DND-41 (cell line): ENCODE measurements around the gene DDX51.

ENCODE experiments used
- ATAC-seq: fragments of 200-7000 bp; cut with Tn5 transposase; 3 replicates; pipeline ENCODE4 v1.9.1; 2021; ENCODE audit warnings: low read depth; ENCODE audit not compliant: insufficient read depth
- DNase-seq: peaks from one replicate; pipeline ENCODE4 v3.0.0-alpha.2; 2020
- H2AFZ ChIP-seq: 2 replicates; pipeline ENCODE4 v1.6.0; 2012; ENCODE audit warnings: low read depth, low read length
- H3K27ac ChIP-seq: 2 replicates; pipeline ENCODE4 v1.5.1; 2012; ENCODE audit warnings: low read length, inconsistent platforms
- H3K27me3 ChIP-seq: fragments of 200-600 bp; sonication (generic); 2 replicates; pipeline ENCODE4 v1.6.0; 2012; ENCODE audit warnings: low read length, mild to moderate bottlenecking, inconsistent platforms; ENCODE audit not compliant: insufficient read depth, poor library complexity
- H3K36me3 ChIP-seq: 2 replicates; pipeline ENCODE4 v1.5.1; 2012; ENCODE audit warnings: low read length, inconsistent platforms; ENCODE audit not compliant: insufficient read depth
- H3K4me1 ChIP-seq: 2 replicates; pipeline ENCODE4 v1.5.1; 2012; ENCODE audit warnings: mild to moderate bottlenecking, low read length; ENCODE audit not compliant: insufficient read depth
- H3K4me2 ChIP-seq: 2 replicates; pipeline ENCODE4 v1.6.0; 2012; ENCODE audit warnings: mild to moderate bottlenecking, moderate library complexity, low read length, inconsistent platforms; ENCODE audit not compliant: insufficient read depth
- H3K4me3 ChIP-seq, 2 experiments: fragments of 200-600 bp in 1 of 2; shearing (Covaris generic) in 1 of 2; 2 replicates each; pipeline ENCODE4 v1.5.1; 2012 to 2016; ENCODE audit warnings: inconsistent platforms in 2 of 2, low read length in 2 of 2, mild to moderate bottlenecking in 2 of 2, low read depth in 1 of 2, moderate library complexity in 1 of 2
- H3K79me2 ChIP-seq: 2 replicates; pipeline ENCODE4 v1.6.0; 2012; ENCODE audit warnings: low read length, inconsistent platforms; ENCODE audit not compliant: insufficient read depth
- H3K9ac ChIP-seq: 2 replicates; pipeline ENCODE4 v1.6.0; 2012; ENCODE audit warnings: low read depth, mild to moderate bottlenecking, inconsistent platforms, low read length, moderate library complexity
- H3K9me3 ChIP-seq: 2 replicates; pipeline ENCODE4 v1.5.1; 2012; ENCODE audit warnings: low read length, moderate library complexity, mild to moderate bottlenecking, inconsistent platforms; ENCODE audit not compliant: insufficient read depth, severe bottlenecking
- H4K20me1 ChIP-seq: 2 replicates; pipeline ENCODE4 v1.6.0; 2012; ENCODE audit warnings: low read length; ENCODE audit not compliant: insufficient read depth
- EZH2 ChIP-seq: IDR thresholded peaks from 3 replicates; pipeline ENCODE4 v1.6.1; 2012; ENCODE audit warnings: borderline replicate concordance, low read depth, mild to moderate bottlenecking, moderate library complexity, low read length, inconsistent platforms; ENCODE audit not compliant: severe bottlenecking
- TF ChIP-seq, protein P1 (sequence below): IDR thresholded peaks from 2 replicates; pipeline ENCODE4 v1.5.1; 2012; ENCODE audit warnings: borderline replicate concordance, low read length, moderate library complexity, mild to moderate bottlenecking; ENCODE audit not compliant: poor library complexity, severe bottlenecking; ENCODE audit errors: extremely low read depth

DDX51 gene

DNA sequence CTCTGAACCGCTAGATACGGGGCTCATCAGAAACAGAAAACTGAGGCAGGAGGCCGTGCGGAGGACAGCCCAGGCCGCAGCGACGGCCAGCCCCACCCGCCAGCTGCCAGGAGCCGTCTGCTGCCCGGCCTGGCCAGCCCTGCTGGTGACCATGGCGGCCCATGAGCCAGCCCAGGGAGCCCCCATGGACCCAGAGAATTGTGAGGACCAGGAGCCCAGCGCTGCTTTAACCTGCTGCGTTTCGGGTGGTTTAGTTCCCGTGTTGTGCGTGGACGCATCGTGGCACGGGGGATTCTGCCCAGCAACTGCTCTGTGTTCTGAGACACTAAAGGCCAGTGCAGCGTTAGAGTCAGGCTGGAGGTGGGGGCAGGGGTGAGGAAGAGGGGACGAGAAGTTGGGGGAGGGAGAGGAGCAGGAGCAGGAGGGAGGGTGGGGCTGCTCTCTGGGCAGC, 44.4 kb upstream of the DDX51 start:
- Histone ChIP-seq H3K27me3 (peaks cover 25% of the 10 kb centered on the region), H2AFZ (no peak overlapping the region), H3K9ac (peak overlapping the region; percentile 76; the same call in 1 of the 2 replicates), H3K4me1 (peaks cover 26% of the 10 kb centered on the region), H3K4me3 (peak overlapping the region in 1 of 2 experiments; percentile 63; a peak in 1 of 4 replicates), H3K79me2 (no peaks in the 10 kb centered on the region), H3K4me2 (peak overlapping the region; percentile 94; the same call in 1 of the 2 replicates), H4K20me1 (no peaks in the 10 kb centered on the region), H3K36me3 (no peaks in the 10 kb centered on the region), H3K9me3 (no peaks in the 10 kb centered on the region), H3K27ac (no peak overlapping the region)
- ATAC-seq (no peak), DNase-seq (no peak)
- TF ChIP-seq, protein P1, sequence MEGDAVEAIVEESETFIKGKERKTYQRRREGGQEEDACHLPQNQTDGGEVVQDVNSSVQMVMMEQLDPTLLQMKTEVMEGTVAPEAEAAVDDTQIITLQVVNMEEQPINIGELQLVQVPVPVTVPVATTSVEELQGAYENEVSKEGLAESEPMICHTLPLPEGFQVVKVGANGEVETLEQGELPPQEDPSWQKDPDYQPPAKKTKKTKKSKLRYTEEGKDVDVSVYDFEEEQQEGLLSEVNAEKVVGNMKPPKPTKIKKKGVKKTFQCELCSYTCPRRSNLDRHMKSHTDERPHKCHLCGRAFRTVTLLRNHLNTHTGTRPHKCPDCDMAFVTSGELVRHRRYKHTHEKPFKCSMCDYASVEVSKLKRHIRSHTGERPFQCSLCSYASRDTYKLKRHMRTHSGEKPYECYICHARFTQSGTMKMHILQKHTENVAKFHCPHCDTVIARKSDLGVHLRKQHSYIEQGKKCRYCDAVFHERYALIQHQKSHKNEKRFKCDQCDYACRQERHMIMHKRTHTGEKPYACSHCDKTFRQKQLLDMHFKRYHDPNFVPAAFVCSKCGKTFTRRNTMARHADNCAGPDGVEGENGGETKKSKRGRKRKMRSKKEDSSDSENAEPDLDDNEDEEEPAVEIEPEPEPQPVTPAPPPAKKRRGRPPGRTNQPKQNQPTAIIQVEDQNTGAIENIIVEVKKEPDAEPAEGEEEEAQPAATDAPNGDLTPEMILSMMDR = no peak
- TF ChIP-seq EZH2 = no peak

DNA sequence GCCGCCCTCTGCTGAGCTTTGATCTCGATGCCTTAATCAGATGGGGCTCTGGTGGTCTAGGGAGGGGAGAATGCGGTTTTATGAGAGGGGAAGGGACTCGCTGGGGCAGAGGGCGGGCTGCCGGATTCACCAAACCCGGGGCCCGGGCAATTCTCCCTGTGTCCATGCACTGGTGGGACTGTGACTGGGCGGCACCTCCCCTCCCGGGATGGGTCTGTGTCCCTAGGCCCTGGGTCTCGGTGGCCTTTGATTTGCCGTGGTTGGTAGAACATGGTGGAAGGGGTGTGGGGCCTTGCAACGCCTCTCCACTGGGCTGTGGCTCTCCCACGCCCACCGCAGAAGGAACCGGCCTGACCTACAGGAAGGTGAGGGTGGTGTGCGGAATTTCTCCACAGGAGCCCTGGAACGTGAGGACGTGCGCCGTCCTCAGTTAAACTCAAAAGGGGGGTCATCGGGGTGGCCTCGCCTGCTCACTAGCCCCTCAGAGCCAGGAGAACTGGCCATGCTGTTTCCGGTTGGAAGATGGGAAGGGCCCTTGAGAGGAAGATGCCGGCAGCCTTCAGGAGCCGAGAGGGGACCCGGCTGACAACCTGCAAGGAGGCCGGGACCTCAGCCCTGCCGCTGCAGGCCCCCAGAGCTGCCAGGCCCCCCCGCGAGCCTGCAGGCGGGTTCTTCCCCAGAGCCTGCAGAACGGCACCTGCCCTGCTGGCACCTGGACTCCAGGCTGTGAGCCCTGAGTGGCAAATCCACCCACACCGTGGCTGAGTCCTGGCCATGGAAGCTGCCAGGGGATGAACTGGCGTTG, 43.7 kb upstream of the DDX51 start:
- H3K27ac ChIP-seq = no peak overlapping the region
- TF ChIP-seq, protein P1 = no peak
- no peak for TF ChIP-seq EZH2
- H3K4me1 ChIP-seq = peaks cover 26% of the 10 kb centered on the region
- no peak overlapping the region for H2AFZ ChIP-seq
- H3K27me3 ChIP-seq = peaks cover 25% of the 10 kb centered on the region
- H3K79me2 ChIP-seq = no peaks in the 10 kb centered on the region
- H4K20me1 ChIP-seq = no peaks in the 10 kb centered on the region
- H3K4me3 ChIP-seq = no peak overlapping the region
- DNase-seq (no peak), ATAC-seq (no peak)
- H3K9me3 ChIP-seq = no peaks in the 10 kb centered on the region
- H3K9ac ChIP-seq = no peak overlapping the region
- no peak overlapping the region for H3K4me2 ChIP-seq
- H3K36me3 ChIP-seq = no peaks in the 10 kb centered on the region

DNA sequence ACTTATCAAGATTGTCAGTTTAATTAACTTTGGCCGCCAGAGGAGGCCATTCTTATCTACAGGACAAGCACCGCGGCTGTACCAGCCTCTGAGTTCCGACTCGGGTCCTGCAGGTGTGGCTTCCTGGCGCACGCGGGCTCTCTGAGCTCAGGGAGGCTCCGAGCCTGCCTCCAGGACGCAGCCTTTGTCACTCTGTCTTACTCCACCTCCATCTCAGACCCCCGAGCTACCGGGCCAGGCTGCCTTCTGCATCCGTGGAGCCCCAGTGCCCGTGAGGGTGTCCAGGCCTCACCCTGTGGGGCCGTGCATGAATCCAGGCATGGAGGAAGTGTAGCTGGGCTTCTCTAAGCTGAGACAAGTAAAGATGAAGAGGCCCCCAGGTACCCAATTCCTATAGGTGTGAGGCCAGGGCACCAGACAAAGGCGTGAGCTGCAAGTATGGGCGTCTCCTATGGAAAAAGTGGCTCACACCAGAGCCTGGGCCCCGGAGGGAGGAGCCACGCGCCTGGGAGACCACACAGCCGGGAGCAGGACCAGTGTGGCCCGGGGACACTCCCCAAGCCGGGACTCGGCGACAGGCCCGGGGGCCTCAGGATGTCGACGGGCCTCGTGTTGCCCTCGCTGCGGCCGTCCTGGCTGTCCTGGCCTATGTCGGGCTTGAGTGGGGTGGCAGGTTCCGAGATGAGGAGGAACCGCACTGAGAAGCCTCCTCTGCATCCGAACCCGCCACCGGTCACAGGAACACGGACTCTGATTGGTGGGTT, 42.9 kb upstream of the DDX51 start:
- Histone ChIP-seq H3K27ac (no peak overlapping the region), H3K9ac (no peak overlapping the region), H3K4me2 (no peak overlapping the region), H4K20me1 (no peaks in the 10 kb centered on the region), H3K27me3 (peaks cover 25% of the 10 kb centered on the region), H2AFZ (no peak overlapping the region), H3K4me1 (peaks cover 26% of the 10 kb centered on the region), H3K36me3 (no peaks in the 10 kb centered on the region), H3K4me3 (no peak overlapping the region), H3K9me3 (no peaks in the 10 kb centered on the region), H3K79me2 (no peaks in the 10 kb centered on the region)
- DNase-seq (no peak), ATAC-seq (no peak)
- TF ChIP-seq EZH2 = no peak
- TF ChIP-seq, protein P1 = no peak
